HG03060 (cell line): ENCODE data around the gene SYDE2.
"Not testable (repeated sequence)": the region's sequence is repeated elsewhere in the genome, so short reads cannot be mapped to it uniquely, and the experiment has no call there.

Experiments
- ATAC-seq: cut with Tn5 transposase; IDR thresholded peaks from one replicate; pipeline ENCODE4 v1.9.1; 2021; ENCODE audit warnings: low read depth, moderate number of reproducible peaks; ENCODE audit not compliant: unreplicated experiment

SYDE2 gene

GRCh38 chr1:85200463-85201339 lies at the start of gene SYDE2:
Gene SYDE2 (minus strand): TSS chr1:85201016. CDS start chr1:85200996, 20 bp downstream.
- no peak for ATAC-seq

- not testable (repeated sequence) for ATAC-seq
Measured at GRCh38 chr1:85249042-85249441, 48.2 kb upstream of the SYDE2 start.

GRCh38 chr1:85245891-85246290 lies 45.1 kb upstream of the SYDE2 start:
- ATAC-seq = no peak

GRCh38 chr1:85245456-85245855 lies 44.6 kb upstream of the SYDE2 start:
- no peak for ATAC-seq

- no peak for ATAC-seq
Measured at GRCh38 chr1:85244271-85245061, 43.6 kb upstream of the SYDE2 start.

GRCh38 chr1:85243372-85243771 lies 42.6 kb upstream of the SYDE2 start:
- ATAC-seq = no peak

- ATAC-seq = no peak
Measured at GRCh38 chr1:85240643-85241042, 39.8 kb upstream of the SYDE2 start.

GRCh38 chr1:85240174-85240601 lies 39.4 kb upstream of the SYDE2 start:
- no peak for ATAC-seq

- no peak for ATAC-seq
Measured at GRCh38 chr1:85237613-85238012, 36.8 kb upstream of the SYDE2 start.

- ATAC-seq = no peak
Measured at GRCh38 chr1:85230305-85230977, 29.6 kb upstream of the SYDE2 start.

- ATAC-seq = no peak
Measured at GRCh38 chr1:85229574-85230097, 28.8 kb upstream of the SYDE2 start.

- ATAC-seq = no peak
Measured at GRCh38 chr1:85228972-85229371, 28.2 kb upstream of the SYDE2 start.

GRCh38 chr1:85225624-85226380 lies 25.0 kb upstream of the SYDE2 start:
- ATAC-seq = no peak

- ATAC-seq = no peak
Measured at GRCh38 chr1:85224734-85225623, 24.2 kb upstream of the SYDE2 start.

GRCh38 chr1:85224295-85224694 lies 23.5 kb upstream of the SYDE2 start:
- ATAC-seq = no peak

- no peak for ATAC-seq
Measured at GRCh38 chr1:85223334-85223733, 22.5 kb upstream of the SYDE2 start.

- ATAC-seq = no peak
Measured at GRCh38 chr1:85220756-85221201, 20.0 kb upstream of the SYDE2 start.

GRCh38 chr1:85219853-85220610 lies 19.2 kb upstream of the SYDE2 start:
- no peak for ATAC-seq
